NCI-H2029 treated with DMSO at 0.1 percent for 48 hours (cell line): Measurements from ENCODE around the gene XIRP1.

Source experiments
- DNase-seq: peaks from one replicate; lab custom pipeline; 2025; lab: John Stamatoyannopoulos, UW

Gene XIRP1

DNA sequence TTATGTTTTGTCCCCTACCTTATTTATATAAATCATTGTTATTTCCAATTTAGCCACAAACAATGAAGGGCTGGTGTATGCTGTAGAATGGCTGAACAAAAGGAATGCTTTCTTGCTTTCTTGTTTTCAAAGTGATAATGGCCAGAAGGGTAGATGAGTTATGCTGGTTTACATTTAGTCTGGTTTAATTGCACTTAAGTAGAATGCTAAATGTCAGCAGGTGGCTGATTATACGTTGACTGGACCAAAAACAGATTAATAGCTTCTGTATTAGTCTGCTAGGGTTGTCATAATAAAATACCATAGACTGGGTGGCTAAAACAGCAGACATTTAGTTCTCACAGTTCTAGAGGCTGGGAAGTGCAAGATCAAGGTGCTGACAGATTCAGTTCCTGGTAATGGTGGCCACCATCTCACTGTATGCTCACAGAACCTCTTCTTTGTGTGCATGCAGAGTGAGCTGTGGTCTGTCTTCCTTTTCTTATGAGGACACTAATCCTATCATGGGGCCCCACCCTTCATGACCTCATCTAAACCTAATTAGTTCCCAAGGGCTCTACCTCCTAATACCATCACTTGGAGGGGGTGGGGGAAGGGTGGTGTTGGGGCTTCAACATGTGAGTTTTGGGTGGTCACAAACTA lies 17.1 kb upstream of the XIRP1 start:
- DNase-seq = no peak

- DNase-seq = no peak
These were observed 16.2 kb upstream of the XIRP1 start for GRCh38 chr3:39208463-39209055.

- DNase-seq = no peak
These were observed 15.2 kb upstream of the XIRP1 start for GRCh38 chr3:39207361-39208186.

DNA sequence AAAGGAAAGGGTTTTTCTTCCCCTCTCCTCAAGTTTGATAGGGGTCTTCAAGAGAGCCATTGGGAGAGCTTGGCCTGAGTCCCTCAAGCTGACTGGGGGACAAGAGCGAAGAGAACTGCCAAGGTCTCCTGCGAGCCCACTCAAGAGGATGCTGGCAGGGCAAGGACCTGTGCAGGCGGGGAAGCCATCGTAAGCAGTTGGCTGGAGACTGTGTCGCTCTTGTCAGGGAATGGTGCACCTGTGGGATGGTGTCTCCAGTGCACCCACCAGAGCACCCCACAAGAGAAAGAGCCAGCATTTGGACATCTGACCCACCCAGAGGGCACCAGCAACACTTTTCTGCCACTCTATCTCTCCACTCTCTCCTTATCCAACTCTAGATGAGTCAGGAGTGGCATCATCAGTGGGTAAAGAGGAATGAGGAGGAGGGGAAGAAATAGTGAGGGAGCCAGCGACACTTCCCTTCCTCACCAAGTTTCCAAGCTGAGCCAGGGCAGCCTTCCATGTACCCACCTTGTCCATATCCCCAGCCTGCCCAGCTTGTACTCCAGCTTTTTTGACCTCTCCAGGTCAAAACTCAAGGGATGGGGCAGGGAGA lies 13.6 kb upstream of the XIRP1 start:
- no peak for DNase-seq

DNA sequence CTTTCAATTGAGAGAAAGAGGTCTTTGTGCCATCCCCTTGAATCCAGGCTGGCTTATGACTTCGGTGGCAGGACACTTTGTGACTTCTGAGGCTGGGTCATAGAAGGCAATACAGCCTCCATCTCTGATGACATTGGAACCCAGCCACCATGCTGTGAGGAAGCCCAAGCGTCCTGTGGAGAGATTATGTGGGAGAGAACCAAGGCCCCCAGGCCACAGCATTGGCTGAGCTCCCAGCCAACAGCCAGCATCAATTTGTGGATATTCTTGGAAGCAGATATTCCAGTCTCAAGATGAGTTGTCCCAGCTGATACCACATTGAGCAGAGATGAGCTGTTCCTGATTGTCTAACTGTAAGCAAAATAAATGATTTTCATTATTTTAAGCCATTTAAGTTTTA lies 12.7 kb upstream of the XIRP1 start:
- DNase-seq = no peak

GRCh38 chr3:39203860-39204259 lies 11.5 kb upstream of the XIRP1 start:
- DNase-seq = no peak

- DNase-seq = no peak
These were observed 11.0 kb upstream of the XIRP1 start for GRCh38 chr3:39203402-39203801.

- DNase-seq = no peak
These were observed 9.7 kb upstream of the XIRP1 start for GRCh38 chr3:39202094-39202493.

- peak; percentile 90 for DNase-seq
These were observed 4.4 kb upstream of the XIRP1 start for GRCh38 chr3:39196671-39197356.

- DNase-seq = no peak
These were observed 3.6 kb upstream of the XIRP1 start for GRCh38 chr3:39196034-39196433.

- no peak for DNase-seq
These were observed 996 bp upstream of the XIRP1 start for GRCh38 chr3:39193391-39193790.

GRCh38 chr3:39191773-39192172 lies 622 bp downstream of the XIRP1 start:
- DNase-seq = no peak

DNA sequence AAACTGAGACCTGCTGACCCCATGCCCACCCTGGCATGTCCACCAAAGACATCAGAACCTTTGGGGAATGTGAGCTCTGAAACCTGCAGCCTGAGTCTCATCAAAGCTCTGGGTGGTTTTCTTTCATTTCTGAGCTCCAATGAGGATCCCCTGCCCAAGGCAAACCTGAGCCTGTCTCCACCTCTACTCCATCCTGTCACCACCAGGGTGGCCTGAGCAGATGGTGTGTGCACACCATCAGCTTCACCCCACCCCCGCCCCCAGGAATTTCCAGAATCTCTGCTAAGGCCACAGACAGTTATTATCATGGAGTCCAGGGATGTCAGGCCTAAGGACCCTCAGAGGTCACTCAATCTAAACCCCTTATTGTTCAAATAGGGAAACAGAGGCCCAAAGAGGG lies 1.3 kb downstream of the XIRP1 start:
- no peak for DNase-seq

- DNase-seq = no peak
These were observed 1.9 kb downstream of the XIRP1 start for GRCh38 chr3:39190281-39191025.

GRCh38 chr3:39189959-39190269 lies 2.5 kb downstream of the XIRP1 start:
- DNase-seq = peak; percentile 91

DNA sequence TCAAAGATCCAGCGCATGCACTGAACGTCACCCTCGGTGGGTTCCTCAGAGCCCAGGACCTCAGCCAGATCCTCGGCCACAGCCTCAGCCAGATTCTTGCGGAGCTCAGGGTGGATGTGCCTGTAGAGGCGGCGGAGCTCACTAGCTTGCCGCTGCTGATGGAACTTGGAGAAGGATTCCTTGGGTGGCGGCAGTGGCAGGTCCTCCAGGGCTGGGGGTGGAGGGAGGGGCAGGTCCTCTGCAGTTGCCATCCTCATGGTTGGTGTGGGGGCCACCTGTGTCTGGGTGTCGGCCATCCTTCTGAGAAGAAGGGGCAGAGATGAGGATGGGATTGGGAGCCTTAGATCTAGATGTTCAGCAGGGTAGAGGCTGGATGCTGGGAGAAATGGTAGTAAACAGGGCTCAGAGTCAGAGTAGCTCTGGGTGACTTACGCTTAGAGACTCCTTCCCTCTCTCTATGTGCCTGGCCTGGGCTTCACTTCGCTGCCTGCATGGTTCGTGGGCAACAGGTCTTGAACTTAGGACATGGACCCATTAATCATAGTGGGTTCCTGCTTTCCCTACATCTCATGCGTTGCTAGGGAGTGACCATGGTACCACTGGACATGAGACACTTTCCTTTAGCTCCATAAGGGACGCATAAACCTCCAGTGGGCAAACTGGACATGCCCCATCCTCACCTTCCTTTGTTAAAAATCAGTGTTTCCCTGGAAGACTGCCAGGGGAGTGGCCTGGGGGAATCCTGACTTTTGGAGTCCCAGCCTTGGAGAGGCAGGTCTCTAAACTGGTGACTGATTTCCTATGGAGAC lies 3.0 kb downstream of the XIRP1 start:
- no peak for DNase-seq

- DNase-seq = no peak
These were observed 3.9 kb downstream of the XIRP1 start for GRCh38 chr3:39188271-39189149.

- DNase-seq = no peak
These were observed 4.8 kb downstream of the XIRP1 start for GRCh38 chr3:39187372-39188155.

DNA sequence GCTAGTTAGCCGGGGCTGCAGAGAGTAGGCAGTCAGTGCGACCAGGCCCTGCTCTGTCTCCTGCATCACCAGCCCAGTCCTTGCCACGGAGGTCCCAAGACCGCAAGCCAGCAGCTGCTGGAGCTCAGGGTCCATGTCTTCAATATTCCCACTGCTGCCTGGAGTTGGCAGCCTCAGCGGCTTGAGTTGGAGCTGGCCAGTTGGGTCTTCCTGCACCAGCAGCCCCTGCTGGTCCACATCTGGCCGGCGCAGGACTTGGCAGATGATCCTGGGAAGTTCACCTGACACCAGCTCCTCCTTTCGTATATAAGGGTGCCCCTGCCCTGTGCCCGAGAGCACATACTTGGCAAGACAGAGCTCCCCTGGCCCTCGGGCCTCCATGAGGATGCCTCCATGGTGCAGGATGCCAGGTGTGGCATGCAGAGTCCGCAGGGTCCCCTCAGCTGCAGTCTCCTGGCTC lies 5.7 kb downstream of the XIRP1 start:
- no peak for DNase-seq
